HepG2 (cell line): ENCODE results near the gene TLE5. TPM values are rescaled to one million over a fixed set of nuclear protein-coding genes. Genes with fewer than 3 reads are reported as not detected.

ENCODE experiments used
- ATAC-seq: fragments of 200-7000 bp; cut with Tn5 transposase; 3 replicates; pipeline ENCODE4 v1.9.1; 2020; ENCODE audit warnings: mild to moderate bottlenecking, moderate library complexity
- BruUV-seq: library from RNA; stranded (reverse); fragments of 400-500 nt; replicated peaks from 2 replicates; lab custom pipeline; 2021; lab: Mats Ljungman, UMichigan
- CTCF ChIA-PET: fragments of 300-600 bp; formaldehyde crosslinking; extraction: SDS; loops from one replicate; lab custom pipeline; 2021; ENCODE audit warnings: low total read pairs, inconsistent platforms, low intra/inter-chr PET ratio; lab: Yijun Ruan, JAX
- POLR2A ChIA-PET: fragments of 350-600 bp; sonication (Branson Sonifier 250); formaldehyde crosslinking; loops from one replicate; lab custom pipeline; 2020; ENCODE audit warnings: antibody characterized with exemption, inconsistent platforms; lab: Yijun Ruan, JAX
- DNase-seq: peaks from one replicate; pipeline ENCODE4 v3.0.0-alpha.2; 2015; ENCODE audit warnings: low spot score
- FAIRE-seq: peaks from 3 replicates; lab custom pipeline; 2011; peaks lifted over from hg19 to GRCh38; lab: Jason Lieb, UNC
- H2AFZ ChIP-seq: one replicate; pipeline ENCODE4 v1.6.1; 2011; ENCODE audit warnings: low read length, inconsistent platforms
- H3K27ac ChIP-seq: fragments of 300-600 bp; 3 replicates; pipeline ENCODE4 v1.8.0; 2011; ENCODE audit warnings: mixed run types, mild to moderate bottlenecking, mixed read lengths, low read length, inconsistent platforms; ENCODE audit not compliant: insufficient read depth; ENCODE audit errors: extremely low read length
- H3K27me3 ChIP-seq, 2 experiments: fragments of 200-600 bp in 1 of 2; 2 replicates in 1 of 2; 3 replicates in 1 of 2; pipeline versions ENCODE4 v1.6.0 to v1.8.0; 2011; ENCODE audit warnings: low read length in 2 of 2, mild to moderate bottlenecking in 2 of 2, moderate library complexity in 2 of 2, inconsistent platforms in 1 of 2; ENCODE audit not compliant: insufficient read depth in 2 of 2, control insufficient read depth in 1 of 2
- H3K36me3 ChIP-seq, 2 experiments: fragments of 200-600 bp in 1 of 2; replicated peaks in 1 of 2; 2 replicates in 1 of 2; 3 replicates in 1 of 2; pipeline versions ENCODE4 v1.5.1 to v1.8.0; 2011; ENCODE audit warnings: low read length in 2 of 2, inconsistent platforms in 1 of 2; ENCODE audit not compliant: insufficient read depth in 2 of 2, control insufficient read depth in 1 of 2
- H3K4me1 ChIP-seq: 2 replicates; pipeline ENCODE4 v1.5.1; 2012; ENCODE audit warnings: low read length, inconsistent platforms; ENCODE audit not compliant: insufficient read depth
- H3K4me2 ChIP-seq: 2 replicates; pipeline ENCODE4 v1.6.0; 2011; ENCODE audit warnings: low read depth, low read length, inconsistent platforms
- H3K4me3 ChIP-seq, 3 experiments: fragments of 200-600 bp in 1 of 3; sonication (generic), shearing (Covaris generic) in 1 of 3; replicated peaks in 1 of 3; 2 replicates each; pipeline ENCODE4 v1.5.1; 2011 to 2016; ENCODE audit warnings: low read length in 3 of 3, inconsistent platforms in 2 of 3, low read depth in 2 of 3, mild to moderate bottlenecking in 2 of 3, control low read depth in 1 of 3, mixed read lengths in 1 of 3; ENCODE audit not compliant: insufficient read depth in 1 of 3
- H3K79me2 ChIP-seq: one replicate; pipeline ENCODE4 v1.6.1; 2011; ENCODE audit warnings: low read length, inconsistent platforms; ENCODE audit not compliant: insufficient read depth
- H3K9ac ChIP-seq: 2 replicates; pipeline ENCODE4 v1.6.0; 2011; ENCODE audit warnings: mild to moderate bottlenecking, low read depth, low read length, inconsistent platforms; ENCODE audit not compliant: insufficient read depth
- H3K9me3 ChIP-seq: 2 replicates; pipeline ENCODE4 v1.5.1; 2012; ENCODE audit warnings: mild to moderate bottlenecking, low read length
- H4K20me1 ChIP-seq: 2 replicates; pipeline ENCODE4 v1.6.0; 2011; ENCODE audit warnings: inconsistent platforms, mild to moderate bottlenecking, low read length, moderate library complexity; ENCODE audit not compliant: insufficient read depth
- ATF5 ChIP-seq: sonication (generic); formaldehyde crosslinking; IDR thresholded peaks from 2 replicates; pipeline ENCODE4 v1.4.0; 2020; ENCODE audit warnings: mild to moderate bottlenecking, low read depth, missing genetic modification reagents
- ATF7-NPFF ChIP-seq: sonication (generic); formaldehyde crosslinking; IDR thresholded peaks from 2 replicates; pipeline ENCODE4 v1.8.1; 2023; ENCODE audit warnings: mild to moderate bottlenecking, low read depth, missing genetic modification reagents, moderate library complexity
- ELF3 ChIP-seq: IDR thresholded peaks from 2 replicates; pipeline ENCODE4 v1.6.1; 2016; ENCODE audit warnings: missing genetic modification reagents, missing compliant biosample characterization
- FOXK1 ChIP-seq: sonication (generic); formaldehyde crosslinking; IDR thresholded peaks from 2 replicates; pipeline ENCODE4 v1.4.0; 2020; ENCODE audit warnings: low read depth, missing genetic modification reagents, borderline replicate concordance
- HNF4A ChIP-seq: sonication (generic); formaldehyde crosslinking; IDR thresholded peaks from 2 replicates; pipeline ENCODE4 v1.4.0; 2020; ENCODE audit warnings: missing genetic modification reagents
- MAX ChIP-seq: IDR thresholded peaks from 2 replicates; pipeline ENCODE4 v1.6.1; 2012; ENCODE audit warnings: inconsistent platforms
- NFYC ChIP-seq: IDR thresholded peaks from 2 replicates; pipeline ENCODE4 v1.6.1; 2016; ENCODE audit warnings: missing genetic modification reagents, missing compliant biosample characterization
- POLR2G ChIP-seq: fragments of 200-400 bp; formaldehyde crosslinking; IDR thresholded peaks from 2 replicates; pipeline ENCODE4 v1.6.1; 2018; ENCODE audit warnings: mild to moderate bottlenecking, low read depth, low read length, moderate library complexity
- SOX6 ChIP-seq, 2 experiments: fragments of 450-650 bp in 1 of 2; sonication (generic) in 1 of 2; formaldehyde crosslinking in 1 of 2; IDR thresholded peaks; 2 replicates each; pipeline versions ENCODE4 v1.4.0 to v1.6.1; 2017 to 2020; ENCODE audit warnings: antibody characterized with exemption in 1 of 2, mild to moderate bottlenecking in 1 of 2, missing genetic modification reagents in 1 of 2
- ZNF138 ChIP-seq: sonication (generic); formaldehyde crosslinking; IDR thresholded peaks from 2 replicates; pipeline ENCODE4 v1.5.0; 2020; ENCODE audit warnings: mild to moderate bottlenecking, low read depth, missing genetic modification reagents
- ZNF3 ChIP-seq: IDR thresholded peaks from 2 replicates; pipeline ENCODE4 v1.7.0; 2017; ENCODE audit warnings: inconsistent platforms
- ZNF83 ChIP-seq: sonication (generic); formaldehyde crosslinking; IDR thresholded peaks from 2 replicates; pipeline ENCODE4 v1.4.0; 2020; ENCODE audit warnings: missing genetic modification reagents, mild to moderate bottlenecking, borderline replicate concordance
- ZSCAN5A ChIP-seq: sonication (generic); formaldehyde crosslinking; IDR thresholded peaks from 2 replicates; pipeline ENCODE4 v1.8.0; 2022; ENCODE audit warnings: mild to moderate bottlenecking, missing genetic modification reagents, borderline replicate concordance
- WGBS: methylation state at CpG from one replicate; pipeline ENCODE4 v1.1.6; 2017; ENCODE audit warnings: low lambda C conversion rate; 5-methylcytosine and 5-hydroxymethylcytosine counted together
- in situ Hi-C: cut with HindIII; loops from 2 replicates; pipeline ENCODE4 v1.10.0; 2017; ENCODE audit warnings: low pct_unique_long_range_greater_than_20kb; ENCODE audit not compliant: extremely low pct_ligation_motif_present
- intact Hi-C: fragments of 100-400 bp; cut with micrococcal nuclease; formaldehyde crosslinking; loops from one replicate; pipeline ENCODE4 v1.10.0; 2022; ENCODE audit not compliant: unreplicated experiment
- polyA plus RNA-seq, 8 experiments: library from polyadenylated mRNA; depleted of rRNA in 3 of 8; stranded (reverse) in 7 of 8; unstranded in 1 of 8; fragments of >200 nt; fragmentation: Illumina TruSeq in 4 of 8; extraction: Trizol in 4 of 8; gene quantifications; 2 replicates each; pipeline versions ENCODE4 v1.2.1 to v1.2.3, GENCODE V29; 2011 to 2016; ENCODE audit warnings: low read depth in 4 of 8, missing spikeins in 1 of 8, mixed read lengths in 1 of 8; ENCODE audit not compliant: insufficient read depth in 1 of 8
- total RNA-seq, 5 experiments: library from RNA; depleted of rRNA; stranded (reverse); fragments of >200 nt; fragmentation: Illumina TruSeq; extraction: Trizol; gene quantifications; 2 replicates each; pipeline ENCODE4 v1.2.3, GENCODE V29; 2016; ENCODE audit warnings: low read depth in 1 of 5
- TF ChIP-seq, protein P1 (sequence below): sonication (generic); formaldehyde crosslinking; IDR thresholded peaks from 2 replicates; pipeline ENCODE4 v1.5.0; 2020; ENCODE audit warnings: mild to moderate bottlenecking, low read depth, missing genetic modification reagents, borderline replicate concordance

Gene TLE5
- total and polyA plus RNA-seq, 2 of the 13 experiments (the other 11 are each of a cell fraction or from before 2014, with no cell fraction given): 62.8 to 189 TPM

DNA sequence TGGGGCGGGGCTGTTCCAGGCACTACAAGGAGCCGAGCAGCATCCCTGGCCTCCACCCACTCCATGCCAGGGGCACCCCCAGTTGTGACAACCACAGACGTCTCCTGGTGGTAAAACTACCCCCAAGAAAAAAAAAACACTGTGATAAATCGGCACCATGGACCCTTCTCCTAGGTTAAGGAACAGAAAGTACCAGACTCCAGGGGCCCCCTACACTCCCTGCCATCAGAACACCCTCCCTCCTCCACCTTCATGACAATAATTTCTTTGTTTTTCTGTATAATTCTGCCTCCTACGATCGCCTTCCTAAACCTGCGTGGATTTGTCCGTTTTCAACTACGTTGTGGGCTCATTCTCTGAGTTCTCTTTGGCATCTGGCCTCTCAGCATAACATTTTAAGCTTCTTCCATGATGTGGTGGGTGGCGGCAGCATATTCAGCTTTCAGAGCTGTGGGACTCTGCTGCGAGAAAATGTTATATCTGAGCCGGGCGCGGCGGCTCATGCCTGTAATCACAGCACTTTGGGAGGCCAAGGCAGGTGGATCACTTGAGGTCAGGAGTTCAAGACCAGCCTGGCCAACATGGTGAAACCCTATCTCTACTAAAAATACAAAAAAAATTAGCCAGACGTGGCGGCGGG is 41.9 kb downstream of the TLE5 start:
- Histone ChIP-seq H3K9me3 (no peaks in the 10 kb centered on the region), H2AFZ (no peak overlapping the region), H3K9ac (no peak overlapping the region), H3K4me3 (no peak overlapping the region), H3K4me1 (peaks cover 16% of the 10 kb centered on the region), H3K27ac (no peak overlapping the region), H3K4me2 (no peak overlapping the region), H3K79me2 (no peaks in the 10 kb centered on the region), H3K27me3 (peaks cover 3 to 12% of the 10 kb centered on the region in 2 experiments; a peak in 3 of 5 replicates), H3K36me3 (no peaks in the 10 kb centered on the region), H4K20me1 (no peaks in the 10 kb centered on the region)
- intact Hi-C loops: no loop called here
- no peak for ATAC-seq
- POLR2A ChIA-PET: no interaction called here
- TF ChIP-seq ATF5 (CRISPR knock-in tag): no peak
- no peak for TF ChIP-seq MAX
- no peak for TF ChIP-seq SOX6 (IDR thresholded peaks at IDR 0.05)
- TF ChIP-seq SOX6 (CRISPR knock-in tag; IDR thresholded peaks at IDR 0.05): no peak
- no peak for TF ChIP-seq ZNF138 (CRISPR knock-in tag)
- in situ Hi-C loops: no loop called here
- no TSS peak for BruUV-seq
- no peak for FAIRE-seq
- no peak for DNase-seq
- WGBS: 42% methylated on average over 18 of the region's 18 CpGs
- CTCF ChIA-PET: no interaction called here

DNA sequence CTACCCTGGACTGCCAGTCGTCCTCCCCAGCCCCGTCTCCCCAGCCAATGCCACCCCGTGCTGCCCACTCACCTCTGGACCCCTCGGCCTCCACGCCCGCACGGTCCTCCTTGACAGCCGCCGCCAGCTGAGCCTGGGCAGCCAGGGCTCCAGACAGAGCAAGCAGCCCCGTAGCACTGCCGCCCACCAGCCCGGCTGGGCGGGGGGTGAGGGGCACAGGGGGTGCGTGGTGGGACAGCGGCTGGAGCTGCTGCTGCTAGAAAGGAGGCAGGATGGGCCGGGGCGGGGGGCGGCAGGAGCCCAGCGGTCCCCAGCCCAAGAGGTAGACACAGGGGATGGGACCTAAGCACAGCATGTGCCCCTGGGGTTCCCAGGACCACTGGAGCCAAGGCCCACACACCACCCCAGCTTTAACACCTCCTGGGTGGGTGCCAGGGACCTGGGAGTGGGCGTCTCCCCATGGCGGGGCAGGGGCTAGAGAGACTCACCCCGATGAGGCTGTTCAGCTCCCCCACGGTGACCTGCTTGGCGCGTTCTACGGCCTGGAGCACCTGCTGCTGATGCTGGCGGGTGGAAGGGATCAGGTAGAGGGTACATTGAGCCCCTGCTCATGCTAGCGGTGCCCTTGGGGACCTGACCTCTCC is 43.0 kb downstream of the TLE5 start:
- Histone ChIP-seq H3K36me3 (no peaks in the 10 kb centered on the region), H3K79me2 (no peaks in the 10 kb centered on the region)
- TF ChIP-seq ZNF83 (CRISPR knock-in tag) (no peak), ELF3 (no peak), FOXK1 (CRISPR knock-in tag) (no peak), ATF7-NPFF (CRISPR knock-in tag) (no peak), HNF4A (no peak), ZNF3 (CRISPR knock-in tag) (no peak), NFYC (CRISPR knock-in tag) (no peak), POLR2G (no peak), ZSCAN5A (no peak)
- TF ChIP-seq, protein P1, sequence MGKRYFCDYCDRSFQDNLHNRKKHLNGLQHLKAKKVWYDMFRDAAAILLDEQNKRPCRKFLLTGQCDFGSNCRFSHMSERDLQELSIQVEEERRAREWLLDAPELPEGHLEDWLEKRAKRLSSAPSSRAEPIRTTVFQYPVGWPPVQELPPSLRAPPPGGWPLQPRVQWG (CRISPR knock-in tag): no peak
- TF ChIP-seq, all 625 proteins: peak for 0
- CTCF ChIA-PET: no interaction called here
- H3K4me1 ChIP-seq: peaks cover 6% of the 10 kb centered on the region
- DNase-seq: no peak
- H4K20me1 ChIP-seq: no peaks in the 10 kb centered on the region
- intact Hi-C loops (no loop called here), in situ Hi-C loops (no loop called here)
- no peak overlapping the region for H2AFZ ChIP-seq
- H3K4me2 ChIP-seq: no peak overlapping the region
- no peak overlapping the region for H3K27ac ChIP-seq
- no peak overlapping the region for H3K9ac ChIP-seq
- no peaks in the 10 kb centered on the region for H3K9me3 ChIP-seq
- ATAC-seq: no peak; the same call in 2 of the 3 replicates
- 71% methylated on average over 20 of the region's 28 CpGs for WGBS
- BruUV-seq: no TSS peak
- H3K27me3 ChIP-seq: peaks cover 0 to 1% of the 10 kb centered on the region in 2 experiments; a peak in 1 of 5 replicates
- POLR2A ChIA-PET: no interaction called here
- no peak overlapping the region for H3K4me3 ChIP-seq
- no peak for FAIRE-seq
